VCaP (cell line): ENCODE measurements around the gene OSBPL10.

Source experiments
- H3K27ac ChIP-seq: fragments of 450-650 bp; 2 replicates; pipeline ENCODE4 v1.5.1; 2017
- CTCF ChIP-seq: fragments of 450-650 bp; conservative IDR thresholded peaks from 2 replicates; pipeline ENCODE4 v1.5.1; 2017; ENCODE audit warnings: mild to moderate bottlenecking, moderate library complexity

Gene OSBPL10

DNA sequence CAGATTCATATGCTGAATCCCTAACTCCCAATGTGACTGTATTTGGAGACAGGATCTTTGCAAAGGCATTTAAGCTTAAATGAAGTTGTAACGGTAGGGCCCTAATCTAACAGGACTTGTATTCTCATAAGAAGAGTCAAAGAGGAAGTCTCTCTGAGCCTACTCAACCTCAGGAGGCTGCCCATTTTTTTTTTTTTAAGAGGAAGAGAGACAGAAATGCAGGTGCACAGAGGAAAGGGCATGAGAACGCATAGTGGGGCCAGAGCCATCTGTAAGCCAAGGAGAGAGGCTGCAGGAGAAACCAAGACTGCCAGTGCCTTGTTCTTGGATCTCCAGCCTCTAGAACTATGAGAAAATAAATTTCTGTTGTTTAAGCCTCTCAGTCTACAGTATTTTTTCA, 28.9 kb upstream of the OSBPL10 start:
- H3K27ac ChIP-seq: no peak overlapping the region
- no peak for TF ChIP-seq CTCF

- no peak overlapping the region for H3K27ac ChIP-seq
- no peak for TF ChIP-seq CTCF
Observed at GRCh38 chr3:32009101-32009500, 28.0 kb upstream of the OSBPL10 start.

DNA sequence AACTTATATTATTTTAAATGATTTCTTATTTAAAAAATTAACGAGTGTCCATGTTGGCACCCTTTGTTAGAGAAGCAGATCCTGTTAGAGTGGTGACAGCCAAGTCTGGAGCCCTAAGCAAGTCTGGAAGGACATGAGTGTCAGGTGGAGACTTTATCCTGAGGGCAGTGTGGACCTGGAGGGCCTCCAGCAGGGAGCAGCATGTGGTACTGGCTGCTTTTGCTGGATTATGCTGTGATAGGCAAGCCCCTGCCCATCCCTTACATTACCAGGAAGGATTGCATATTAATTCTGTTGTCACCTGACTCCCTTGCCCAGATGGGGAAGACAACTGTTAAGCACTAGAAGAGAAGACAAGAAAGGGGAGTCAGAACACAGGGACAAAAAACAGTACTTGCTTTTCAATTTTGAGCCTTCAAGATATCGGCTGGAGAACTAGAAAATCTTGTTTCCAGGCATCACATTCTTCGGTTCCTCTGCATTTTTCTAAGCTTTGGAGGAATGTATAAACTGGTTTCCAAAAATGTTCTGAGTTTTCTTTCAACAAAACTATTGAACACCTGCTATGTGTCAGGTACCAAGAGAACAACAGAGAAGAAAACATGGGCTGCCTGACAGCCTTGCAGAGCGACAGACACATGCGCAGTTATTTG, 23.2 kb upstream of the OSBPL10 start:
- TF ChIP-seq CTCF: peak; percentile 60

DNA sequence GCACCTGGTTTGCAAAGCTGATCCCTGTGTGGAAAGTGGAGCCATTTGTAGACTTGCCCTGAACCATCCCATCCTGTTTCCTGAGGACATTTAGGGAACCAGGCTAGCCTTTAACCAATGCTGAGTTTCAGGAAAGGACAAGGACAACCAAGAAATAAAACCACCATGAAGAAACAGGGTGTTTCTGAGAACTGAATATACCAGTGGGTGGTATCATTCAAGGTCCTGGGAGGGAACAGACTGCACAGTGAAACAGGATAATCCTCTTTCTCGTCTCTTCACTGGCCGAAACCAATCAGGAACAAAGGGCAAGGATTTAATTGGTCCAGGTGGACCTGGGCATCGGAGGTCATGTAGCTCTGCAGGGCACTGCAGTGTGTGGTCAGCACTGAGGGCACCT, 22.3 kb upstream of the OSBPL10 start:
- no peak overlapping the region for H3K27ac ChIP-seq
- no peak for TF ChIP-seq CTCF

More for the DNA sequence above, 23.2 kb upstream of the OSBPL10 start:
- no peak overlapping the region; the same call in 1 of the 2 replicates for H3K27ac ChIP-seq

DNA sequence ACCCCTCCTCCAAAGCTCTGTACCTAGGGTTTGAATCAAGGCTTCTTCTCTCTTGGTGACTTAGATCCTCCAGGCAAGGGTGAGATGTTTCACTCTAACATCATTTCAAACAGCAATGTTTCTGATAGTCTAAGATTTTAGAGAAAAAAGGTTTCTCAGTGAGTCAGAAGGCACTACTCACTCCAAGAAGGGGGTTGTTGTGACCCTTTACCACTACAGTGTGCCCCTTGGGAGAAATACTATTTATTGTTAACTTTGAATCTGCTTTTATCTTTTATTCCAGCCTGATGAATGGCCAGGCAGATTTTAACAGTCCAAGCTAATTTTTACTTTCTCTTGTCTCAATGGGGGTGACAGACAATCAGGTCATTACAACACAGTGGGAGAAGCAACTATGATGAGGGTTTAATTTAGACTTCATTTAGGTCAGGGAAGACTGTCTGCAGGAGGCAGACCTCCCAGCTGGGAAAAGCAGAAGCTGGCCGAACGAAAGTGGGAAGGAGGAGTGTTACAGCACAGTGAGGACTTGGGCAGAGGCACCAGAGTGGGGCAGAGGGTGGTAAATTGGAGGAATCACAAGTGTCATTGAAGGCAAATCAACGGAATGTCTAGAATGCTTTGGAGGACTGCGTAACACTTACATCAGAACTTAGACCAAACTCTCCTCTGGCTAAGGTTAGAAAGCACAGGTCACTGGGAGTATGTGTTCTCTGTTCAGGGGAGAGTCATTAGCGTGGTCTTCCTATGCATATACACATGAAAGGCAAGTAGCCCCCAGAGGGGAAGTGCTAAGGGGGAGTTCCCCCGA, 21.7 kb upstream of the OSBPL10 start:
- H3K27ac ChIP-seq: no peak overlapping the region
- TF ChIP-seq CTCF: no peak

DNA sequence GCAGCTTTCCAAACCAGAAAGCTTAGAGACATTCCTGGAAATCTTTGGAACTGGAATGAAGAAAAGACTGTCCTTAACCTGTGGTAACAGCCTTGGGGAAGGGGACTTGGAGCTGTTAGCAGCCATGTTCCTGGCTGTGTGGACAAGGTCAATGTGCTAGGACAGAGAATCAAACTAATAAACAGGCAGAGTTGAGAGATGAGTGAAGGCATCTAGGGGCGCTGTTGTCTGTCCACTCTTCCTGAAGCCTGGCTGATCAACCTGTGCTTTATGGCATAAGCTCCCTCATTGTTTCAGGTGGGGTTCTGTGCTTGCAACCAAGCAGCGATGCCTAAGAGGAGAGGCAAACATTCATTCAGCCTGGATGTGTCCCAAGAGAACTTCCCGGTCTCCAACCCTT, 19.8 kb upstream of the OSBPL10 start:
- no peak overlapping the region for H3K27ac ChIP-seq
- TF ChIP-seq CTCF: no peak

- no peak for TF ChIP-seq CTCF
- no peak overlapping the region for H3K27ac ChIP-seq
Observed at GRCh38 chr3:31999907-32000439, 18.9 kb upstream of the OSBPL10 start.
